Right lobe of liver (tissue), 4 donors: ENCODE data around the gene IGLL5.

ENCODE experiments used
- POLR2A ChIP-seq: fragments of 450-650 bp; IDR thresholded peaks from one replicate; pipeline ENCODE4 v1.6.1; 2017; ENCODE audit warnings: antibody characterized with exemption, mild to moderate bottlenecking
- TF ChIP-seq, protein P1 (sequence below), 4 donors: fragments of 200-600 bp in 3 of 4; fragments of 450-650 bp in 1 of 4; IDR thresholded peaks; one replicate each; pipeline versions ENCODE4 v1.5.1 to v1.8.0; 2016 to 2022; ENCODE audit warnings: antibody characterized with exemption in 4 of 4, mild to moderate bottlenecking in 2 of 4
- donor health status: DM: no; HTN: no; CAD: no.
- donor health status: DM: no; HTN: no; CAD: no.
- donor health status: DM: no; HTN: yes; CAD: no.

DNA sequence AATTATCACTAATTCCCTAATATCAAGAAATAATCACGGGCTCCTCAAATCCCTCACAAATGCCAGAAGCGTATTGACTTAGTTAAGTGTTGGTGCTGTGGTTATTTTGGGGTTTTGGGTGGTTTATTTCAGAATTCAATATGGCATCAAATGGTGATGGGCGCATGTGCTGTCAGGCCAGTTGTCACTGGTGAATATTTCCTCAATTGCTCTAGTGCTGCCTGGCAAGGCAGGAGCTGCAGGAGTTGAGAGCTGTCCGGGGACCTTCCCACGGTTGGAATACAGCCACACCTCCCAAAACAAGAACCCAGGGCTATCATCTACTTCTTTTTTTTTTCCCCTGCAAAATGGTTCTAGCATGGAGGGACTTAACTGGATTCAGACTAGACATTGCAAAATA is 10.3 kb downstream of the IGLL5 start:
- TF ChIP-seq, protein P1, sequence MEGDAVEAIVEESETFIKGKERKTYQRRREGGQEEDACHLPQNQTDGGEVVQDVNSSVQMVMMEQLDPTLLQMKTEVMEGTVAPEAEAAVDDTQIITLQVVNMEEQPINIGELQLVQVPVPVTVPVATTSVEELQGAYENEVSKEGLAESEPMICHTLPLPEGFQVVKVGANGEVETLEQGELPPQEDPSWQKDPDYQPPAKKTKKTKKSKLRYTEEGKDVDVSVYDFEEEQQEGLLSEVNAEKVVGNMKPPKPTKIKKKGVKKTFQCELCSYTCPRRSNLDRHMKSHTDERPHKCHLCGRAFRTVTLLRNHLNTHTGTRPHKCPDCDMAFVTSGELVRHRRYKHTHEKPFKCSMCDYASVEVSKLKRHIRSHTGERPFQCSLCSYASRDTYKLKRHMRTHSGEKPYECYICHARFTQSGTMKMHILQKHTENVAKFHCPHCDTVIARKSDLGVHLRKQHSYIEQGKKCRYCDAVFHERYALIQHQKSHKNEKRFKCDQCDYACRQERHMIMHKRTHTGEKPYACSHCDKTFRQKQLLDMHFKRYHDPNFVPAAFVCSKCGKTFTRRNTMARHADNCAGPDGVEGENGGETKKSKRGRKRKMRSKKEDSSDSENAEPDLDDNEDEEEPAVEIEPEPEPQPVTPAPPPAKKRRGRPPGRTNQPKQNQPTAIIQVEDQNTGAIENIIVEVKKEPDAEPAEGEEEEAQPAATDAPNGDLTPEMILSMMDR (IDR thresholded peaks at IDR 0.05): no peak
- TF ChIP-seq POLR2A: no peak
